NCI-H345 treated with DMSO at 0.1 percent for 48 hours (cell line): ENCODE measurements around the gene KIAA0319L.
A peak's percentile ranks its signal among the peaks of the same experiment; 100 is the strongest.
"Not testable (repeated sequence)": the region's sequence is repeated elsewhere in the genome, so short reads cannot be mapped to it uniquely, and the experiment has no call there.

Source experiments
- DNase-seq: peaks from one replicate; lab custom pipeline; 2025; ENCODE audit not compliant: unreplicated experiment; lab: John Stamatoyannopoulos, UW

The KIAA0319L gene

DNA sequence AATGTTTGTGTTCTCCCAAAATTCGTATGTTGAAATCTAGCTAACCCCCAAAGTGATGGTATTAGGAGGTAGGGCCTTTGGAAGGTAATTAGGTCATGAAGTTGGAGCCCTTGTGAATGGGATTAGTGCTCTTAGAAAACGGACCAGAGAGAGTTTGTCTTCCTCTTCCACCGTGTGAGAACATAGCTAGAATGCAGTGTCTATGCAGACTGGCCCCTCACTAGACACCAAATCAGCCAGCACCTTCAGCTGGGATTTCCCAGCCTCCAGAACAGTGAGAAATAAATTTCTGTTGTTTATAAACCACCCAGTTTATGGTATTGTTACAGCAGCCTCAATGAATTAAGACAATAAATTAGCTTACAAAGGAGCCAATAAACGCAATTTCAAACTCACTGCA lies 58.0 kb downstream of the KIAA0319L start:
- no peak for DNase-seq

- DNase-seq, result no peak
Measured at GRCh38 chr1:35497571-35497970, 59.6 kb downstream of the KIAA0319L start.

GRCh38 chr1:35490250-35490649 lies 67.0 kb downstream of the KIAA0319L start:
- DNase-seq, result no peak

GRCh38 chr1:35488336-35488735 lies 68.9 kb downstream of the KIAA0319L start:
- no peak for DNase-seq

GRCh38 chr1:35486858-35487408 lies 70.3 kb downstream of the KIAA0319L start:
- DNase-seq, result no peak

GRCh38 chr1:35481229-35481628 lies 76.0 kb downstream of the KIAA0319L start:
- DNase-seq, result no peak

GRCh38 chr1:35477870-35478269 lies 79.3 kb downstream of the KIAA0319L start:
- DNase-seq, result no peak

- no peak for DNase-seq
Measured at GRCh38 chr1:35475856-35476674, 81.1 kb downstream of the KIAA0319L start.

- no peak for DNase-seq
Measured at GRCh38 chr1:35475356-35475755, 81.8 kb downstream of the KIAA0319L start.

DNA sequence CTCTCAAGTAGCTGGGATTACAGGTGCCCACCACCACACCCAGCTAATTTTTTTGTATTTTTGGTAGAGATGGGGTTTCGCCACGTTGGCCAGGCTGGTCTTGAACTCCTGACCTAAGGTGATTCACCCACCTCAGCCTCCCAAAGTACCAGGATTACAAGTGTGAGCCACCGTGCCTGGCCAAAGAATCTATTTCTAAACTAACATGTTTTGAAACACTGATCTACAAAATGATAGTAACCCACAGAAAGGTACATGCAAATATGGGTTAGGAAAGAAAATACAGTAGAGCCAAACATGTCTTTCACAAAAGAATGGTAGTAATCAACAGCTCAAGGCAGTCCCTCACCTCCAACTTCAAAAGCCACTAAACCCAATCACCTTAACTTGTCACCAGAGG lies 84.0 kb downstream of the KIAA0319L start:
- DNase-seq, result not testable (repeated sequence)

- no peak for DNase-seq
Measured at GRCh38 chr1:35470977-35471613, 86.1 kb downstream of the KIAA0319L start.

DNA sequence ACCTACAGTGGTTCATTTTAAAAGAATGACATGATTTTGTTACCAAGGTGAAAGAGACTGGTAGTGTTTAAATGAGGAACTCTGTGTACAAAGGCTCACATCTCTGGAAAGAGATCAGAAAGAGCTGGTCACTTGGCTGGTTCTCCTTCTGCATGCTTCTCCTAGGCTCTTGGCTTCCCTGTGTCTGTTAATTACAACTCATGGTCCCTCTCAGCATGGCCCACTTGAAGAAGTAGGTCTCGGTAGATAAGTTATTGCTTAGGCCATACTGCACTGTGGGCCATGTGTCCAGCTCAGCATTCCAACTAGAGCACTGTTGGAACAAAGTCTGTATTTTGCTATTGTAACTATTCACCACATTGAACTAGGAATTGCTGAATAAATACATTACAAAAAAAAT lies 91.1 kb downstream of the KIAA0319L start:
- no peak for DNase-seq

DNA sequence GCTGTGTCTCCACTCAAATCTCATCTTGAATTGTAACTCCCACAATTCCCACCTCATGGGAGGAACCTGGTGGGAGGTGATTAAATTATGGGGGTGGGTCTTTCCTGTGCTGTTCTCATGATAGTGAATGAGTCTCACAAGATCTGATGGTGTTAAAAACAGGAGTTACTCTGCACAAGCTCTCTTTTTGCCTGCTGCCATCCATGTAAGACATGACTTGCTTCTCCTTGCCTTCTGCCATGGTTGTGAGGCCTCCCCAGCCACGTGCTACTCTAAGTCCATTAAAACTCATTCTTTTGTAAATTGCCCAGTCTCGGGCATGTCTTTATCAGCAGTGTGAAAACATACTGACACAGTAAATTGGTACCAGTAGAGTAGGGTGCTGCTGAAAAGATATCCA lies 93.5 kb downstream of the KIAA0319L start:
- not testable (repeated sequence) for DNase-seq

GRCh38 chr1:35463232-35463631 lies 94.0 kb downstream of the KIAA0319L start:
- DNase-seq, result no peak

- DNase-seq, result no peak
Measured at GRCh38 chr1:35461966-35462651, 95.1 kb downstream of the KIAA0319L start.

DNA sequence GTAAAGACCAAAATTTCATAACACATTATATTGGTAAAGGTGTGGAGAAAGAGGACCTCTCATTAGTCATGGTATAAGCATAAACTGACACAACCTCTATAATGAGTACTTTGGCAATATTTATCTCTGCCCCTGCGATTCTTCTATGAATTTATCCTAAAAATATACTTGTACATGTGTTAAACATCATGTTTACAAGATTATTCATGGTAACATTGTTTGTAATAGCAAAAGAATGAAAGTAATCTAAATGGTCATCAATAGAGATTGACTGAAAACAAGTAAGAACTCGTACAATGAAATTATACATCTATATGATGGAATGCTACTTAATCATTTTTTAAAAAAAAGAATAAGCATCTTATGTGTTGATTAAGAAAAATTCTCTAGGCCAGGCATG lies 96.4 kb downstream of the KIAA0319L start:
- DNase-seq, result no peak

- DNase-seq, result no peak
Measured at GRCh38 chr1:35454616-35455015, 102.6 kb downstream of the KIAA0319L start.

GRCh38 chr1:35454176-35454575 lies 103.0 kb downstream of the KIAA0319L start:
- no peak for DNase-seq

DNA sequence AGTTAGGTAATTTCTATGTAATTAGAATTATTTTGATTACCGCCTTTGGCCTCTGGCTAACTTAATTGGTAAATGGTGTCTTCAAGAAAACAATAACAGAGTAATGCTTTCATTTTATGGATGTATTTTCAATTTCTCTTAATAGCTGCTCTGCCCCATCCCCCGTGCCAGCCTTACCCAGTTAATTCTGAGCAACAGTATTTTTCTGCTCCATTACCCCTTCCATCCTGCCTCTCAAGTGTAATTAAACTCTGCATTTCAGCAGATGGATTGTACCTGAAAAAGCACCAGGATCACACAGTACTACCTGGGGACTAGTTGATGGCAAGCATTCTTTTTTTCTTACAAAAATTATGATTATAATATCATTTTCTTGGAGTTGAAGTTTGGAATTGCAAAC lies 104.2 kb downstream of the KIAA0319L start:
- DNase-seq, result no peak

GRCh38 chr1:35452106-35452774 lies 105.0 kb downstream of the KIAA0319L start:
- no peak for DNase-seq

DNA sequence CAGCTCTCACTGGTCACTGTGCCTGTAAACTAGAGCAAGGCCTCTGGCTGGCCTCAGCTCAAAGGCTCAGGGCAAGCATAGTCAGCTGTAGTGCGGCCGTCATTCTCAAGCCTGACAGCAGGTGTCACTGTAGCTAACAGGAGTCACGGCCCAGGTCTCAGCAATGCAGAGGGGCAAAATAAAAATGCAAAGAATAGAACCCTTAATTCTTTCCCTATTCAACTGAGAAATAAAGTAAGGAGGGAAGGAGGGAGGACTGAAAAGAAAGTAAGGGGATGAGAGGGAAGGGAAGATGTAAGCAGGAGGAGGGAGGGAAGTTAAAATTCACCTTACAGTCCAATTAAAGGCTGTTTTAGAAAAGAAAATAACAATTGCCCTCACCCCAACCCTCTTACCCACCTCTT lies 106.1 kb downstream of the KIAA0319L start:
- peak; percentile 38 for DNase-seq
